Retinal pigment epithelial cell (primary cell): Measurements from ENCODE around the gene ACAP3.

Experiments
- DNase-seq: peaks from one replicate; pipeline ENCODE4 v3.0.0-alpha.2; 2010; ENCODE audit warnings: low read depth
- H3K4me3 ChIP-seq: 2 replicates; pipeline ENCODE4 v1.5.1; 2011; ENCODE audit warnings: mild to moderate bottlenecking, low read length, control low read depth, moderate library complexity
- CTCF ChIP-seq: conservative IDR thresholded peaks from 2 replicates; pipeline ENCODE4 v1.5.1; 2011; ENCODE audit warnings: low read depth, low read length, control low read depth, inconsistent platforms

The ACAP3 gene

GRCh38 chr1:1306661-1307260, 969 bp downstream of the ACAP3 start:
- TF ChIP-seq CTCF = no peak
- DNase-seq = no peak
- peak overlapping the region; percentile 61 for H3K4me3 ChIP-seq

- H3K4me3 ChIP-seq = peak overlapping the region; percentile 61
- DNase-seq = no peak
- TF ChIP-seq CTCF = peak; percentile 28
Measured at GRCh38 chr1:1306070-1306660, 1.6 kb downstream of the ACAP3 start.

GRCh38 chr1:1305300-1306069, 2.2 kb downstream of the ACAP3 start:
- DNase-seq = no peak
- peak; percentile 13 for TF ChIP-seq CTCF
- H3K4me3 ChIP-seq = no peak overlapping the region

DNA sequence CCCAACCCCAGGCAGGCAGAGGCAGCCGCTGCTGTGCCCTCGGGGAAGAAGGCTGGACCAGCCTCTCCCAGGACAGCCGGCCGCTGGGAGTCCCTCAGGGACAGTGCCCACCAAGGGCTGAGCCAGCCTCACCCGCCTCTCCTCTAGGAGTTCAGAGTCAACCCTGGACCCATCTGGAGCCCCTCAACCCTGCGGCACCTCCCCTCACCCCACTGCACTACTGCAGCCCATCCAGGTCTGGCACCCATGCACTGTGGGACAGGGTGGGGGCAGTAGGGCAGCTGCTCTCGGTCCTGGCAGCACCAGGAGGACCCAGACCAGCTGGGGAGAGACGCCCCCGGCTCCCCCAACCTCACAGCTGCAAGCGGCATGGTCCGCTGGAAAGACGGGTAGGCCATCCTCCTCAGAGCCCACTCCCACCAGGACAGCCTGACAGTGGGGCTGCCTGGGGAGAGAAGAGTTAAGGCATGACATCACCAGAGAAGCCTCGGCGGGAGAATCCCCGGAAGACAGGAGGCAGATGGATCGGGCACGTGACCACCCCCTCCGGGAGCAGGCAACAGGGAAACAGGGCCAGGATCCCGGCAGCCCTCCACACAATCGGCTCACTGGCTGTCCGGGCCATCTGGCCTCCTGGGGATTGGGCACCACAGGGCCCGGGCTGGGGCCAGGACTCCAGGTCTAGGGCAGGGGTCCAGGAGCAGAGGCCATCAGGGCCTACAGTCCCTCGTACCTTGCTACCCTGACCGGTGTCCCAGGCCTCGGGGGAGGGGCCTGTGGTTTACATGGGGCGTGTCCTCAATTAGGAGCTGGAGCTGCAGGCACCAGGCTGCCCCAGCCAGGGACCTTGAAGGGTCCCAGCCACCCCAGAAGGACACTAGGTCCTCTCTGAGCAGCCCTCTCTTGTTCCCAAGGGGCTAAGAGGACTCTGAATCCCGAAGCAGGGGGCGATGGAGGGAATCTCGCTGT, 3.1 kb downstream of the ACAP3 start:
- H3K4me3 ChIP-seq = no peak overlapping the region
- no peak for TF ChIP-seq CTCF
- no peak for DNase-seq

GRCh38 chr1:1303736-1304135, 4.0 kb downstream of the ACAP3 start:
- TF ChIP-seq CTCF = no peak
- H3K4me3 ChIP-seq = no peak overlapping the region
- DNase-seq = no peak

DNA sequence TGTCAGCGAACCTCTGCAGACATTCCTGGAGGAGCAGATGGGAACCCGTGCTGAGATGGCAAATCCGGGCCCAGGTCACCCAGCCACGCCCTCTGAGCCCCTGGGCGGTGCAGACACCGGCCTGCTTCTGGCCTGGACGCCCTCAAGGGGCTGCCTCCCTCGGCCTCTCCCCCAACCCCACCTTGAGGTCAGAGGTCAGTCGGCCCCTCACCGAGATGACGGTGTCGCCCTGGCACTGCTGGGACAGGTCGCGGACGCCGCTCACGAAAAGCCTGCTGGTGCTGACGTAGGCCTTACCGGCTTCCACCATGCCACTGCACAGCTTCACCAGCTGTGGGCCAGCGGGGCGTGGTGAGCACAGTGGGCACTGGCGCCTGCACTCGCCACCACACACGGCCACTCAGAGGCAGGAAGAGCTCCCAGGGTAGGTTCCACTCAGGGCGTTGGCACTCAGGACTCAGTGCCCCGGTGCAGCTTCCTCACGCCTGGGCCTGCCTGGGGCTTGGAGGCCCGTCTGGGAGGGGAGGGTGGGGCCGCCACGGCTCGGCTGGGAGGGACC, 4.7 kb downstream of the ACAP3 start:
- DNase-seq = no peak
- no peak for TF ChIP-seq CTCF

More for the DNA sequence above, 4.7 kb downstream of the ACAP3 start:
- H3K4me3 ChIP-seq = no peak overlapping the region
